Measurements from ENCODE around the gene TYK2.

The TYK2 gene

DNA sequence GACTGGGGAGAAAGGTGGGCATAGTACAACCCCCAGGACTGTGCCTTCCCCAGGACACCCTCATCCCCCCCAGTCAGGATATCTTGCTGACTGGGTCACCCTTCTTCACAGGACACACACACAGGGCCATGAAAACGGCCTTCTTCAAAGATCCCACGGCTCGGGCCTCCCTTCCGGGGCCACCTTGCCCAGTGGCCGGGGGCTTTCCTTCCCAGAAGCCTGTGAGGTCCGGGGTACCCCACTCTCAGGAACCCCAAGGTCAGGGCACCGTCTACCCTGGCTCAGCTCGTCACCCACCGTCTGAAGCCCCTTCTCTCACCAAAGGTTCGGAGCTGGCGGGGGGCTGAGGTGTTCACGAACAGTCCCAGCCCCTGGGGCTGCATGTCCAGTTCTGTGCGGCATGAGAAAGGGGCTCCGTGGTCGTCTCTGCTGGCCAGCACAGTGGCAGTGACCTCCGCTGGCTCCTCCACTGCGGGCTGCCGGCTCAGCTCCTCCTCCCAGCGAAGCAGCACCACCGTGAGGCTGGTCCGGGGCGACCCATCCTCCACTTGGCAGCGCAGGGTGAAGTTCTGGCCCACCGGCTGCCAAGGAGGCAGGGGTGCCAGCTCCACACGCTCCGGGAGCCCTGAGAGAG is 44.9 kb downstream of the TYK2 start:
- Histone ChIP-seq H3K36me3 (ENCODE audit: control insufficient read depth in 2 of 2, insufficient read depth in 1 of 2, low read length in 2 of 2) (peaks cover 0 to 15% of the 10 kb centered on the region in 2 experiments; a peak in 1 of 3 replicates), H3K4me1 (ENCODE audit: control insufficient read depth, insufficient read depth, low read length) (no peaks in the 10 kb centered on the region), H3K27ac (ENCODE audit: extremely low read depth, low read depth, low read length) (no peak overlapping the region), H3K4me3 (ENCODE audit: low read depth, low read length) (no peak overlapping the region), H3K9me3 (ENCODE audit: control insufficient read depth, insufficient read depth, low read depth, low read length) (no peaks in the 10 kb centered on the region)
- ChIA-PET POLR2A (interaction anchor here (1.1 to 2.9 kb wide), 5 partner anchors 8 to 76 kb away, joined by 3 to 32 read pairs (median 13); partner anchors contain the start of gene TYK2), CTCF (interaction anchor here (0.6 to 2.8 kb wide), 4 partner anchors 10 to 165 kb away, joined by 3 to 12 read pairs (median 4); no protein-coding TSS in a partner anchor)
- TF ChIP-seq ZBTB48 (tag by site-specific recombination; IDR thresholded peaks at IDR 0.05) (0 out of 2 replicates have a peak, but pooled peaks have one; percentile 6), ZNF223 (tag by site-specific recombination; IDR thresholded peaks at IDR 0.05) (peak; percentile 92), OVOL3 (tag by site-specific recombination; IDR thresholded peaks at IDR 0.05) (no peak), ZNF558 (tag by site-specific recombination; IDR thresholded peaks at IDR 0.05) (no peak), ZNF394 (tag by site-specific recombination; IDR thresholded peaks at IDR 0.05; ENCODE audit: borderline replicate concordance) (no peak), ZNF48 (tag by site-specific recombination; IDR thresholded peaks at IDR 0.05) (no peak), BCL11A (tag by site-specific recombination; IDR thresholded peaks at IDR 0.05; ENCODE audit: low read depth) (no peak)
- TF ChIP-seq, protein P1, sequence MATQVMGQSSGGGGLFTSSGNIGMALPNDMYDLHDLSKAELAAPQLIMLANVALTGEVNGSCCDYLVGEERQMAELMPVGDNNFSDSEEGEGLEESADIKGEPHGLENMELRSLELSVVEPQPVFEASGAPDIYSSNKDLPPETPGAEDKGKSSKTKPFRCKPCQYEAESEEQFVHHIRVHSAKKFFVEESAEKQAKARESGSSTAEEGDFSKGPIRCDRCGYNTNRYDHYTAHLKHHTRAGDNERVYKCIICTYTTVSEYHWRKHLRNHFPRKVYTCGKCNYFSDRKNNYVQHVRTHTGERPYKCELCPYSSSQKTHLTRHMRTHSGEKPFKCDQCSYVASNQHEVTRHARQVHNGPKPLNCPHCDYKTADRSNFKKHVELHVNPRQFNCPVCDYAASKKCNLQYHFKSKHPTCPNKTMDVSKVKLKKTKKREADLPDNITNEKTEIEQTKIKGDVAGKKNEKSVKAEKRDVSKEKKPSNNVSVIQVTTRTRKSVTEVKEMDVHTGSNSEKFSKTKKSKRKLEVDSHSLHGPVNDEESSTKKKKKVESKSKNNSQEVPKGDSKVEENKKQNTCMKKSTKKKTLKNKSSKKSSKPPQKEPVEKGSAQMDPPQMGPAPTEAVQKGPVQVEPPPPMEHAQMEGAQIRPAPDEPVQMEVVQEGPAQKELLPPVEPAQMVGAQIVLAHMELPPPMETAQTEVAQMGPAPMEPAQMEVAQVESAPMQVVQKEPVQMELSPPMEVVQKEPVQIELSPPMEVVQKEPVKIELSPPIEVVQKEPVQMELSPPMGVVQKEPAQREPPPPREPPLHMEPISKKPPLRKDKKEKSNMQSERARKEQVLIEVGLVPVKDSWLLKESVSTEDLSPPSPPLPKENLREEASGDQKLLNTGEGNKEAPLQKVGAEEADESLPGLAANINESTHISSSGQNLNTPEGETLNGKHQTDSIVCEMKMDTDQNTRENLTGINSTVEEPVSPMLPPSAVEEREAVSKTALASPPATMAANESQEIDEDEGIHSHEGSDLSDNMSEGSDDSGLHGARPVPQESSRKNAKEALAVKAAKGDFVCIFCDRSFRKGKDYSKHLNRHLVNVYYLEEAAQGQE (tag by site-specific recombination; IDR thresholded peaks at IDR 0.05): no peak
- TF ChIP-seq, protein P2, sequence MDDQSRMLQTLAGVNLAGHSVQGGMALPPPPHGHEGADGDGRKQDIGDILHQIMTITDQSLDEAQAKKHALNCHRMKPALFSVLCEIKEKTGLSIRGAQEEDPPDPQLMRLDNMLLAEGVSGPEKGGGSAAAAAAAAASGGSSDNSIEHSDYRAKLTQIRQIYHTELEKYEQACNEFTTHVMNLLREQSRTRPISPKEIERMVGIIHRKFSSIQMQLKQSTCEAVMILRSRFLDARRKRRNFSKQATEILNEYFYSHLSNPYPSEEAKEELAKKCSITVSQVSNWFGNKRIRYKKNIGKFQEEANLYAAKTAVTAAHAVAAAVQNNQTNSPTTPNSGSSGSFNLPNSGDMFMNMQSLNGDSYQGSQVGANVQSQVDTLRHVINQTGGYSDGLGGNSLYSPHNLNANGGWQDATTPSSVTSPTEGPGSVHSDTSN (CRISPR knock-in tag; IDR thresholded peaks at IDR 0.05): no peak

DNA sequence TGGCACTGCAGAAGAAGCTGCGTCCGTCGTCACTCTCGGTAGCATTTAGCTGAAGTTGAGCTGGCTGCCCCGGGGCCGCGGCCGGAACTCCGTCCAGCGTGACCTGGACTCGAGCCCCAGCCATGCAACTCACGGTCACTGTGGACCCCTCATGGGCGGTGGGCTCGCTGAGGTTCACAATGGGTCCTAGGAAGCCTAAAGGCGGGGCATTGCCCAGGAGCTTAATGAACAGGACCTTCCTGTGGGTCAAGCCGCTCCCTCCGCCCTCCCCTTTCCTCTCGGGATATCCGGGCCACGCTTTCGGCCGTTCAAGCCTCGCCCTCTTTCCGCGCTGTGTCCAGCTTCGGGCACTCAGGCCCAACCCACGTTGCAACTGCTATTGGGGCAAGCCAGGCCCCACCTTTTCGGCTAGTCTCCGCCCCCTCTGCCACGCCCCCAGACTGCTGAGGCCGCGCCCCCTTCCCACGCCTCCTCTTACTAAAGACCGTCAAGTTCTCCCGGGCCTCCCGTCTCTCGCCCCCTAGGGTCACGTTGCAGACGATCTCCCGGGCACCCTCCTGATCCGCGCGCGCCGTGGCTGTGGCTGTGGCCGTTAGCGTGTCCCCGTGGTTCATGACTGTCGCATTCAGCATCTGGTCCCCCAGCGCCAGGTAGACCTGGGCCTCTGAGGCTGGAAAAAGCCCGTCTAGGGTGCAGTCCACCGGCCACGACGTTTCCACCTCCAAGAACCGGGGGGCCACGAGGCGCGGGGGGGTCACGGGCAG is 45.6 kb downstream of the TYK2 start:
- Histone ChIP-seq H3K4me1 (ENCODE audit: control insufficient read depth, insufficient read depth, low read length) (no peaks in the 10 kb centered on the region), H3K9me3 (ENCODE audit: control insufficient read depth, insufficient read depth, low read depth, low read length) (no peaks in the 10 kb centered on the region), H3K36me3 (ENCODE audit: control insufficient read depth in 2 of 2, insufficient read depth in 1 of 2, low read length in 2 of 2) (peaks cover 3 to 22% of the 10 kb centered on the region in 2 experiments; a peak in 2 of 3 replicates), H3K27ac (ENCODE audit: extremely low read depth, low read depth, low read length) (no peak overlapping the region), H3K4me3 (ENCODE audit: low read depth, low read length) (peak overlapping the region; percentile 92)
- ChIA-PET POLR2A (interaction anchor here (0.6 to 2.9 kb wide), 12 partner anchors 9 to 781 kb away, joined by 3 to 32 read pairs (median 6); partner anchors contain the start of genes FDX2, ICAM5 and TYK2), CTCF (interaction anchor here (0.6 to 2.8 kb wide), 9 partner anchors 11 to 409 kb away, joined by 3 to 19 read pairs (median 5); no protein-coding TSS in a partner anchor)
- TF ChIP-seq ZBTB17 (tag by site-specific recombination; IDR thresholded peaks at IDR 0.05) (no peak), ZNF239 (tag by site-specific recombination; IDR thresholded peaks at IDR 0.05) (no peak), ZBTB48 (tag by site-specific recombination; IDR thresholded peaks at IDR 0.05) (0 out of 2 replicates have a peak, but pooled peaks have one; percentile 26), ZNF223 (tag by site-specific recombination; IDR thresholded peaks at IDR 0.05) (no peak), ZNF292 (tag by site-specific recombination; IDR thresholded peaks at IDR 0.05; ENCODE audit: borderline replicate concordance, low read depth) (no peak), ZNF777 (tag by site-specific recombination; IDR thresholded peaks at IDR 0.05; ENCODE audit: borderline replicate concordance) (peak; percentile 79; the same call in 1 of the 2 replicates), ZNF791 (tag by site-specific recombination; IDR thresholded peaks at IDR 0.05) (no peak), KLF8 (tag by site-specific recombination; IDR thresholded peaks at IDR 0.05) (peak; percentile 71), GLI4 (tag by site-specific recombination; IDR thresholded peaks at IDR 0.05) (no peak), ZSCAN16 (tag by site-specific recombination; IDR thresholded peaks at IDR 0.05) (no peak), PRDM10 (tag by site-specific recombination; IDR thresholded peaks at IDR 0.05) (peak; percentile 86), ZBTB8A (tag by site-specific recombination; IDR thresholded peaks at IDR 0.05) (peak; percentile 58)
- TF ChIP-seq, protein P3, sequence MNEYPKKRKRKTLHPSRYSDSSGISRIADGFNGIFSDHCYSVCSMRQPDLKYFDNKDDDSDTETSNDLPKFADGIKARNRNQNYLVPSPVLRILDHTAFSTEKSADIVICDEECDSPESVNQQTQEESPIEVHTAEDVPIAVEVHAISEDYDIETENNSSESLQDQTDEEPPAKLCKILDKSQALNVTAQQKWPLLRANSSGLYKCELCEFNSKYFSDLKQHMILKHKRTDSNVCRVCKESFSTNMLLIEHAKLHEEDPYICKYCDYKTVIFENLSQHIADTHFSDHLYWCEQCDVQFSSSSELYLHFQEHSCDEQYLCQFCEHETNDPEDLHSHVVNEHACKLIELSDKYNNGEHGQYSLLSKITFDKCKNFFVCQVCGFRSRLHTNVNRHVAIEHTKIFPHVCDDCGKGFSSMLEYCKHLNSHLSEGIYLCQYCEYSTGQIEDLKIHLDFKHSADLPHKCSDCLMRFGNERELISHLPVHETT (tag by site-specific recombination; IDR thresholded peaks at IDR 0.05): no peak
- TF ChIP-seq, protein P4, sequence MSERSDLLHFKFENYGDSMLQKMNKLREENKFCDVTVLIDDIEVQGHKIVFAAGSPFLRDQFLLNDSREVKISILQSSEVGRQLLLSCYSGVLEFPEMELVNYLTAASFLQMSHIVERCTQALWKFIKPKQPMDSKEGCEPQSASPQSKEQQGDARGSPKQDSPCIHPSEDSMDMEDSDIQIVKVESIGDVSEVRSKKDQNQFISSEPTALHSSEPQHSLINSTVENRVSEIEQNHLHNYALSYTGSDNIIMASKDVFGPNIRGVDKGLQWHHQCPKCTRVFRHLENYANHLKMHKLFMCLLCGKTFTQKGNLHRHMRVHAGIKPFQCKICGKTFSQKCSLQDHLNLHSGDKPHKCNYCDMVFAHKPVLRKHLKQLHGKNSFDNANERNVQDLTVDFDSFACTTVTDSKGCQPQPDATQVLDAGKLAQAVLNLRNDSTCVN (tag by site-specific recombination; optimal IDR thresholded peaks at IDR 0.05): peak; percentile 62

All from HEK293 (cell line).